GM12801 (cell line): Measurements from ENCODE around the gene UBE2G1.

Experiments
- TF ChIP-seq, protein P1 (sequence below): IDR thresholded peaks from one replicate; pipeline ENCODE4 v1.5.1; 2011; ENCODE audit warnings: control low read depth; ENCODE audit not compliant: insufficient read length; ENCODE audit errors: extremely low read depth

The UBE2G1 gene

DNA sequence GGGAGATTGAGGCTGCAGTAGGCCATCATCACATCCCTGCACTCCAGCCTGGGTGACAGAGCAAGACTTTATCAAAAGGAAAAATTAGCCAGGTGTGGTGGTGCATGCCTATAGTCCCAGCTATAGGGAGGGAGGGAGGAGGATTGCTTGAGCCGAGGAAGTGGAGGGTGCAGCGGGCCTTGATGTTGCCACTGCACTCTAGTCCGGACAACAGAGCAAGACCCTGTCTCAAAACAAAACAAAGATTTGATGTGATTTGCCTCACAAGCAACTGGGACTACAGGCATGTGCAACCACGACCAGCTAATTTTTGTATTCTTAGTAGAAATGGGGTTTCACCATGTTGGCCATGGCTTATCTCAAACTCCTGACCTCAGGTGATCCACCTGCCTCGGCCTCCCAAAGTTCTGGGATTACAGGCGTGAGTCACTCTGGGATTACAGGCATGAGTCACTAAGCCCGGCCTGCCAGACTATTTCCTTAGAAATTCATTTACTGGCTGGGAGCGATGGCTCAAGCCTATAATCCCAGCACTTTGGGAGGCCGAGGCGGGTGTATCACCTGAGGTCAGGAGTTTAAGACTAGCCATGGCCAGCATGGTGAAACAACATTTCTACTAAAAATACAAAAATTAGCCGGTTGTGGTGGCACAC is 11.5 kb downstream of the UBE2G1 start:
- TF ChIP-seq, protein P1, sequence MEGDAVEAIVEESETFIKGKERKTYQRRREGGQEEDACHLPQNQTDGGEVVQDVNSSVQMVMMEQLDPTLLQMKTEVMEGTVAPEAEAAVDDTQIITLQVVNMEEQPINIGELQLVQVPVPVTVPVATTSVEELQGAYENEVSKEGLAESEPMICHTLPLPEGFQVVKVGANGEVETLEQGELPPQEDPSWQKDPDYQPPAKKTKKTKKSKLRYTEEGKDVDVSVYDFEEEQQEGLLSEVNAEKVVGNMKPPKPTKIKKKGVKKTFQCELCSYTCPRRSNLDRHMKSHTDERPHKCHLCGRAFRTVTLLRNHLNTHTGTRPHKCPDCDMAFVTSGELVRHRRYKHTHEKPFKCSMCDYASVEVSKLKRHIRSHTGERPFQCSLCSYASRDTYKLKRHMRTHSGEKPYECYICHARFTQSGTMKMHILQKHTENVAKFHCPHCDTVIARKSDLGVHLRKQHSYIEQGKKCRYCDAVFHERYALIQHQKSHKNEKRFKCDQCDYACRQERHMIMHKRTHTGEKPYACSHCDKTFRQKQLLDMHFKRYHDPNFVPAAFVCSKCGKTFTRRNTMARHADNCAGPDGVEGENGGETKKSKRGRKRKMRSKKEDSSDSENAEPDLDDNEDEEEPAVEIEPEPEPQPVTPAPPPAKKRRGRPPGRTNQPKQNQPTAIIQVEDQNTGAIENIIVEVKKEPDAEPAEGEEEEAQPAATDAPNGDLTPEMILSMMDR = no peak

DNA sequence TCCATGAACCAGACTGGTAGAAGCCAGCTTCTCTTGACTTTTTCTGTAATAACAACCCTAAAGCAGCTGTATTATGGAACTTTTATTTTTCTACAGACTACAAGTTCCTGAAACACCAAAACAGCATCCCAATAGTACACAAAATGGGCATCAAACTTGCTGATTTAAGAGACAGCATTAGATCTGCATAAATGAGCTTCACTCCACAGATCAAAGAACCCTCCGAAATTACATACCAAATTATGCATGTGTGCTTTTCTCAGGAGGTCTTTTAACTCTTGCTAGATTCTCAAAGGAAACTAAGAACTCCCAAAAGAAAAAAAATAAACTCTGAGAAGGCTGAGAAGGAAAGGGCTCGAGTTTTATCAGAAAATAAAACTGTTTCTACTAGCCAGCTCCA is 12.3 kb downstream of the UBE2G1 start:
- TF ChIP-seq, protein P1 = no peak

DNA sequence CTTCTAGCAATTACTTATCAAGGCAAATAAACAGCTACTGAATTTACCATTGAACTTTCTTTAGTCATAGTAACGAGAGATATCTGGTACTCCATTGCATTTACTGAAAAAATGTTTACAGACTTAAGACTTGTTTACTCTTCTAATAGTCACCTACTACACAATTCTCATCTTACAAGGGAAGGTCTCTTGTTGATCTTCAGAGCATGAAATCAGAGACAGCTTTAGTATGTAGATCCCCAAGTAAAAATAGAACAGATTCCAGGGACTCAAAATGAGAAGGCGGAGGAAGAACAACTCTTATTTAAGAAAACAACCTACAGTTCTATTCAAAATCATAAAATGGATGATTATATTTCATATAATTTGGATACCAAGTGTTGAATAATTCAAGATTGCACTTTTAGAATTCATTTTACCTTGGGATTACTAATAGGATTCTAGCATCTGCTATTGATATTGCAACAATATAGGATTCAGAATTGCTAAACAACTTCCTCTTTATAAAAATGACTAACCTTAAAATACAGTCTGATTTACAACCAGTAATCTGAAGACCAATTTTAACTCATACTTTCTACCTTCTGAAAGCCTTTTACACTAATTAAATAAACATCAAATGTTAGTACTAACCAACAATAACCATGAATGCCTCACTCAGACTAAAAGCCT is 20.8 kb downstream of the UBE2G1 start:
- TF ChIP-seq, protein P1 = no peak

DNA sequence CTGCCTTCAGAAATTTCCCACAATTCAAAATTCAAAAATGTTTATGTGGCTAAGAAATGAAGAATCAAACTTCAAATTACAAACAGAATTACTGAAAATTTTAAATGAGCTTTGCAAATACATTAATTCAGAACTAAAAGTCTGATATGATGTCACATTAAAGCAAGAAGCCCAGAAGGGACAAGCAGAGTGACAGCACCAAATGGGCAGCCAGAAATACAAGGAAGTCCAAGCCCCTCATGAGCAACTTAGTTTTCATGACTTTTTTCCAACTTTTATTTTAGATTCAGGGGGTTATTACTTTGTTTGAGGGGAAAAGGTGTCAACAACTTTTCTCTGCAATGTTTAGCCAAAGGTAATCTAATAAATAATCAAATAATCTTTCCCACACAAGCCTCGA is 21.5 kb downstream of the UBE2G1 start:
- TF ChIP-seq, protein P1 = no peak

DNA sequence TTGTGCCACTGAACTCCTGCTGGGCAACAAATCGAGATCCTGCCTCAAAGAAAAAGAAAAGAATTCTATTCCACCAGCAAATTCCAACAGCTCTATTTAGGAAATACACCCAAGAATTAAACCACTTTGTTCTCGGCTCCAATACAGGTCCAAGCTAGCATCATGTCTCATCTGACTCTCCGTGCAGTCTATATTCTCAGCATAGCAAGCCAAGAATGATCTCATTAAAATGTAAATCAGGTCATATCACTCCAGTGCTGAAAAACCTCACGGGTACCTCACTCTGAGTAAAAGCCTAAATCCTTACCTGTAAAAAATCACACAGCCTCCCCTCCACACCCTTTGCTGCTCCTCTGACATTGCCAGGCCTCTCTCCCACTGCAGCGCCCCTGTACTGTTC is 23.9 kb downstream of the UBE2G1 start:
- TF ChIP-seq, protein P1 = no peak

DNA sequence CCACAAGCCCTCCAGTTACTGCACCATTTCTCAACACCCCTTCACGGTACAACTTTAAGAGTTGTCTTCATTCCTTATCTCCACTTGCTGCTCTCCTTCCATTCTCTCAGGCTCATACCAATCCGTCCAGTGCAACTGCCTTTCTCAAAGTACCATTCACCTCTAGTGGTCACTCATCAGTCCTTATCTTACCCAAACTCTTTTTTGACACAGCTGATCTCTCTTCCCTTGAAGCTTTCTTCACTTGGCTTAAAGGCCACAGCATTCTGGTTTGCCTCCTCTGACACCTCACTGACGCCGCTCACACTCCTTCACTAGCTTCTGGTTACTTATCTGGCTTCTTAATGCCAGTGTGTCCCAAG is 24.9 kb downstream of the UBE2G1 start:
- TF ChIP-seq, protein P1 = no peak

DNA sequence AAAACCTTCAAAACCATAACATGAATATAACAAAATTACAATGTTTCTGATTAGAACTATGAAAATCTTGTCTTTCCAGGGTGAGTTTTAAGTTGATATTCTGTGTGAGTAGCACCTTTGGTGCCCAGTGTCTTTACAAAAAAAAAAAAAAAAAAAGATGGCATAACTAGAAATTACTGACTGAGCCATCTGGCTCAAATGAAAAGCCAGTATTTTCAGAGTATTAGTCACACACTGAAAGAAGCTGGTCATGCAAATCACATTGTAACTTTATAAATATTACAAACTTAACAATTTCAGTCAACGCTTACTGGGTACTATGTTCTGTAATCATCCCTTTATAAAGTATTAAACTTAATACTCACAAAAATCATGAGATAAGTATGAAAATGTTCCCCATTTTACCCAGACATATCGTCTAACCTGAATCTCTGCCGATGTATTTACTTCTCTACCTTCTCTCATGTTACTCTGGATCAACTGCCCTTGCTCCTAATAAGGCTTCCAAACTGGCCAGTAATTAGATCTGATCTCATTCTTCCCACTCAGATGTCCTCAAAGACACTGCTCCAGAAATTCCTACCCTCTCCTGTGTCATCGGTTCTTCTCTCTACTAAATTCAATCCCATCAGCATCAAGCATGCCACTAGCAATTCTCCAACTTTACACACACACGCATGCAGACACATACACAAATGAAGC is 25.4 kb downstream of the UBE2G1 start:
- TF ChIP-seq, protein P1 = no peak
